Hepatocyte (in vitro differentiated cells): ENCODE data around the gene RRP15.

Experiments
- CTCF ChIP-seq: fragments of 200-600 bp; sonication (generic); IDR thresholded peaks from 2 replicates; pipeline ENCODE4 v1.5.1; 2016; ENCODE audit warnings: antibody characterized with exemption, mild to moderate bottlenecking; ENCODE audit not compliant: poor library complexity
- EZH2phosphoT487 ChIP-seq: fragments of 200-600 bp; sonication (generic); IDR thresholded peaks from one replicate; pipeline ENCODE4 v1.6.1; 2018; ENCODE audit warnings: antibody characterized with exemption, mild to moderate bottlenecking, low read depth, moderate library complexity; ENCODE audit not compliant: unreplicated experiment, severe bottlenecking

GRCh38 chr1:218302155-218302554 lies 17.1 kb downstream of the RRP15 start:
- no peak for TF ChIP-seq CTCF
- no peak for TF ChIP-seq EZH2phosphoT487
